Measurements from ENCODE around the gene MVB12B.

- no peak for TF ChIP-seq POLR2A (IDR thresholded peaks at IDR 0.05)
- TF ChIP-seq, protein P1, sequence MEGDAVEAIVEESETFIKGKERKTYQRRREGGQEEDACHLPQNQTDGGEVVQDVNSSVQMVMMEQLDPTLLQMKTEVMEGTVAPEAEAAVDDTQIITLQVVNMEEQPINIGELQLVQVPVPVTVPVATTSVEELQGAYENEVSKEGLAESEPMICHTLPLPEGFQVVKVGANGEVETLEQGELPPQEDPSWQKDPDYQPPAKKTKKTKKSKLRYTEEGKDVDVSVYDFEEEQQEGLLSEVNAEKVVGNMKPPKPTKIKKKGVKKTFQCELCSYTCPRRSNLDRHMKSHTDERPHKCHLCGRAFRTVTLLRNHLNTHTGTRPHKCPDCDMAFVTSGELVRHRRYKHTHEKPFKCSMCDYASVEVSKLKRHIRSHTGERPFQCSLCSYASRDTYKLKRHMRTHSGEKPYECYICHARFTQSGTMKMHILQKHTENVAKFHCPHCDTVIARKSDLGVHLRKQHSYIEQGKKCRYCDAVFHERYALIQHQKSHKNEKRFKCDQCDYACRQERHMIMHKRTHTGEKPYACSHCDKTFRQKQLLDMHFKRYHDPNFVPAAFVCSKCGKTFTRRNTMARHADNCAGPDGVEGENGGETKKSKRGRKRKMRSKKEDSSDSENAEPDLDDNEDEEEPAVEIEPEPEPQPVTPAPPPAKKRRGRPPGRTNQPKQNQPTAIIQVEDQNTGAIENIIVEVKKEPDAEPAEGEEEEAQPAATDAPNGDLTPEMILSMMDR (IDR thresholded peaks at IDR 0.05) = no peak
Observed at GRCh38 chr9:126383406-126384046, 56.9 kb downstream of the MVB12B start.

All from Peyer's patch (tissue), 4 donors.